ENCODE results near the gene ASF1A.

The ASF1A gene

GRCh38 chr6:118882314-118882905 is 11.5 kb upstream of the ASF1A start:
- DNase-seq, result no peak

- no peak for DNase-seq
Measured at GRCh38 chr6:118886641-118887040, 7.3 kb upstream of the ASF1A start.

GRCh38 chr6:118889163-118889562 is 4.8 kb upstream of the ASF1A start:
- no peak for DNase-seq

GRCh38 chr6:118890997-118891790 is 2.8 kb upstream of the ASF1A start:
- DNase-seq, result peak; percentile 18

- DNase-seq, result no peak
Measured at GRCh38 chr6:118892355-118892991, 1.5 kb upstream of the ASF1A start.

GRCh38 chr6:118893064-118893806 is 717 bp upstream of the ASF1A start:
- peak; percentile 58 for DNase-seq

GRCh38 chr6:118894425-118895260 is 691 bp downstream of the ASF1A start:
- peak; percentile 69 for DNase-seq

- DNase-seq, result no peak
Measured at GRCh38 chr6:118895261-118895560, 1.3 kb downstream of the ASF1A start.

GRCh38 chr6:118895859-118896258 is 1.9 kb downstream of the ASF1A start:
- DNase-seq, result no peak

- DNase-seq, result no peak
Measured at GRCh38 chr6:118896339-118897136, 2.6 kb downstream of the ASF1A start.

GRCh38 chr6:118897386-118897785 is 3.4 kb downstream of the ASF1A start:
- DNase-seq, result no peak

GRCh38 chr6:118899948-118900347 is 6.0 kb downstream of the ASF1A start:
- peak; percentile 27 for DNase-seq

GRCh38 chr6:118902726-118903125 is 8.8 kb downstream of the ASF1A start:
- no peak for DNase-seq

GRCh38 chr6:118903138-118903537 is 9.2 kb downstream of the ASF1A start:
- DNase-seq, result no peak

- no peak for DNase-seq
Measured at GRCh38 chr6:118903691-118904090, 9.7 kb downstream of the ASF1A start.

- no peak for DNase-seq
Measured at GRCh38 chr6:118905084-118905483, 11.1 kb downstream of the ASF1A start.

GRCh38 chr6:118905851-118906250 is 11.9 kb downstream of the ASF1A start:
- no peak for DNase-seq

- no peak for DNase-seq
Measured at GRCh38 chr6:118908441-118908840, 14.5 kb downstream of the ASF1A start.

- DNase-seq, result no peak
Measured at GRCh38 chr6:118912646-118913045, 18.7 kb downstream of the ASF1A start.

- DNase-seq, result no peak
Measured at GRCh38 chr6:118913161-118913560, 19.2 kb downstream of the ASF1A start.

GRCh38 chr6:118914598-118914997 is 20.6 kb downstream of the ASF1A start:
- DNase-seq, result no peak
